Measurements from ENCODE around the gene NPBWR2.

Gene NPBWR2

DNA sequence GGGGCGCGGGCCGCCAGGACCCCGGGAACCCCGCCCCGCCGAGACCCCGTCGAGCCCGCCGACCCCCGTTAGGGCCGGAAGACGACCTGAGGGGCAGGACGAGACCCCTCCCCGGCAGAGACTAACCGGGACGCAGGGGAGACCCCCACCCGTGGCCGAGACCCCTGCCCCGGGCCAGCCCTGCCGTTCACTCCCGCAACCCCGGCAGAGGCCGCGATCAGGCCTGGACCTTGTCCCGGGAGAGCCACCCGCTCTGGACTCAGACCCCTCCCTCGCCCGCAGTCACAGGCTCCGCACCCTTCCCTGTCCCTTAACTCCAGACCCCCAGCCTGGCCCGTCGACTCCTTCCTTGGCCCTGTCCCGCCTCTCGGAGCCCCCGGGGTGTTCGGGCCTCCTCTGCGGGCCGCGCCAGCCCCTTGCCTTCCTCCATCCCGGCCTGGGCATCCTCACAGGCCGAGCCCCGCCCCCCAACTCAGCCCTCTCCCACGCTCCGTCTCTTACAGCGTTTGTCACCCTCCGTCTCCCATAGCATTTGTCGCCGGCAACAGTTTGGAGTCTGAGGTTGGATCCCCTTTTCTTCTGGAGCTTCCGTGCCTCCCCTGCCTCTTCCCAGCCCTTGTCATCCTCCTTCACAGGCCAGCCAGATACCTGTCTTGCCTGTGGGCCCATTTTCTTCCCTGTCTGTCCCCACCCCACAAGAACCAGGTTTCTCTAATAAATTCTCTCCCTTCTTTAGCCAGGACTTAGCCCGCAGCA is 43.8 kb downstream of the NPBWR2 start (continued):
- TF ChIP-seq ZBTB44 (tag by site-specific recombination; IDR thresholded peaks at IDR 0.05) (no peak), ZNF248 (tag by site-specific recombination; IDR thresholded peaks at IDR 0.05) (no peak), ZNF148 (tag by site-specific recombination; IDR thresholded peaks at IDR 0.05; ENCODE audit: borderline replicate concordance) (no peak), ZNF677 (tag by site-specific recombination; IDR thresholded peaks at IDR 0.05) (no peak), GLI4 (tag by site-specific recombination; IDR thresholded peaks at IDR 0.05) (no peak), ZNF707 (tag by site-specific recombination; IDR thresholded peaks at IDR 0.05) (no peak), GLIS2 (tag by site-specific recombination; IDR thresholded peaks at IDR 0.05) (peak; percentile 85), HOXD13 (CRISPR knock-in tag; IDR thresholded peaks at IDR 0.05; ENCODE audit: borderline replicate concordance) (no peak), ZNF302 (tag by site-specific recombination; IDR thresholded peaks at IDR 0.05; ENCODE audit: low read depth) (no peak), ZNF292 (tag by site-specific recombination; IDR thresholded peaks at IDR 0.05; ENCODE audit: borderline replicate concordance, low read depth) (no peak), ZBTB8A (tag by site-specific recombination; IDR thresholded peaks at IDR 0.05) (0 out of 2 replicates have a peak, but pooled peaks have one; percentile 20), ZBTB26 (tag by site-specific recombination; optimal IDR thresholded peaks at IDR 0.05) (peak; percentile 56), ZSCAN16 (tag by site-specific recombination; IDR thresholded peaks at IDR 0.05) (peak; percentile 38; the same call in 1 of the 2 replicates), ZNF404 (tag by site-specific recombination; IDR thresholded peaks at IDR 0.05) (no peak), ZNF510 (tag by site-specific recombination; IDR thresholded peaks at IDR 0.05; ENCODE audit: insufficient replicate concordance) (no peak), ZNF350 (tag by site-specific recombination; IDR thresholded peaks at IDR 0.05) (no peak), ZNF558 (tag by site-specific recombination; IDR thresholded peaks at IDR 0.05) (no peak), ZNF133 (tag by site-specific recombination; IDR thresholded peaks at IDR 0.05) (no peak), ZIC2 (tag by site-specific recombination; IDR thresholded peaks at IDR 0.05) (peak; percentile 40), PRDM1 (tag by site-specific recombination; IDR thresholded peaks at IDR 0.05) (no peak), ZNF223 (tag by site-specific recombination; IDR thresholded peaks at IDR 0.05) (no peak), ZNF473 (tag by site-specific recombination; IDR thresholded peaks at IDR 0.05) (no peak), ZNF169 (tag by site-specific recombination; IDR thresholded peaks at IDR 0.05) (no peak), ZFP69B (tag by site-specific recombination; IDR thresholded peaks at IDR 0.05) (no peak), ZNF76 (tag by site-specific recombination; IDR thresholded peaks at IDR 0.05; ENCODE audit: borderline replicate concordance, low read depth) (no peak), GFI1B (tag by site-specific recombination; IDR thresholded peaks at IDR 0.05) (no peak), SCRT2 (tag by site-specific recombination; IDR thresholded peaks at IDR 0.05) (peak; percentile 80), ZNF629 (tag by site-specific recombination; IDR thresholded peaks at IDR 0.05) (no peak)
- TF ChIP-seq, protein P1, sequence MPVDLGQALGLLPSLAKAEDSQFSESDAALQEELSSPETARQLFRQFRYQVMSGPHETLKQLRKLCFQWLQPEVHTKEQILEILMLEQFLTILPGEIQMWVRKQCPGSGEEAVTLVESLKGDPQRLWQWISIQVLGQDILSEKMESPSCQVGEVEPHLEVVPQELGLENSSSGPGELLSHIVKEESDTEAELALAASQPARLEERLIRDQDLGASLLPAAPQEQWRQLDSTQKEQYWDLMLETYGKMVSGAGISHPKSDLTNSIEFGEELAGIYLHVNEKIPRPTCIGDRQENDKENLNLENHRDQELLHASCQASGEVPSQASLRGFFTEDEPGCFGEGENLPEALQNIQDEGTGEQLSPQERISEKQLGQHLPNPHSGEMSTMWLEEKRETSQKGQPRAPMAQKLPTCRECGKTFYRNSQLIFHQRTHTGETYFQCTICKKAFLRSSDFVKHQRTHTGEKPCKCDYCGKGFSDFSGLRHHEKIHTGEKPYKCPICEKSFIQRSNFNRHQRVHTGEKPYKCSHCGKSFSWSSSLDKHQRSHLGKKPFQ (tag by site-specific recombination; IDR thresholded peaks at IDR 0.05), result no peak
- TF ChIP-seq, protein P2, sequence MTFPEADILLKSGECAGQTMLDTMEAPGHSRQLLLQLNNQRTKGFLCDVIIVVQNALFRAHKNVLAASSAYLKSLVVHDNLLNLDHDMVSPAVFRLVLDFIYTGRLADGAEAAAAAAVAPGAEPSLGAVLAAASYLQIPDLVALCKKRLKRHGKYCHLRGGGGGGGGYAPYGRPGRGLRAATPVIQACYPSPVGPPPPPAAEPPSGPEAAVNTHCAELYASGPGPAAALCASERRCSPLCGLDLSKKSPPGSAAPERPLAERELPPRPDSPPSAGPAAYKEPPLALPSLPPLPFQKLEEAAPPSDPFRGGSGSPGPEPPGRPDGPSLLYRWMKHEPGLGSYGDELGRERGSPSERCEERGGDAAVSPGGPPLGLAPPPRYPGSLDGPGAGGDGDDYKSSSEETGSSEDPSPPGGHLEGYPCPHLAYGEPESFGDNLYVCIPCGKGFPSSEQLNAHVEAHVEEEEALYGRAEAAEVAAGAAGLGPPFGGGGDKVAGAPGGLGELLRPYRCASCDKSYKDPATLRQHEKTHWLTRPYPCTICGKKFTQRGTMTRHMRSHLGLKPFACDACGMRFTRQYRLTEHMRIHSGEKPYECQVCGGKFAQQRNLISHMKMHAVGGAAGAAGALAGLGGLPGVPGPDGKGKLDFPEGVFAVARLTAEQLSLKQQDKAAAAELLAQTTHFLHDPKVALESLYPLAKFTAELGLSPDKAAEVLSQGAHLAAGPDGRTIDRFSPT (tag by site-specific recombination; IDR thresholded peaks at IDR 0.05), result 0 out of 2 replicates have a peak, but pooled peaks have one; percentile 56
- TF ChIP-seq, protein P3, sequence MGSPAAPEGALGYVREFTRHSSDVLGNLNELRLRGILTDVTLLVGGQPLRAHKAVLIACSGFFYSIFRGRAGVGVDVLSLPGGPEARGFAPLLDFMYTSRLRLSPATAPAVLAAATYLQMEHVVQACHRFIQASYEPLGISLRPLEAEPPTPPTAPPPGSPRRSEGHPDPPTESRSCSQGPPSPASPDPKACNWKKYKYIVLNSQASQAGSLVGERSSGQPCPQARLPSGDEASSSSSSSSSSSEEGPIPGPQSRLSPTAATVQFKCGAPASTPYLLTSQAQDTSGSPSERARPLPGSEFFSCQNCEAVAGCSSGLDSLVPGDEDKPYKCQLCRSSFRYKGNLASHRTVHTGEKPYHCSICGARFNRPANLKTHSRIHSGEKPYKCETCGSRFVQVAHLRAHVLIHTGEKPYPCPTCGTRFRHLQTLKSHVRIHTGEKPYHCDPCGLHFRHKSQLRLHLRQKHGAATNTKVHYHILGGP (tag by site-specific recombination; IDR thresholded peaks at IDR 0.05), result no peak
